ENCODE data around the gene ZFP69B. TPM values are rescaled to one million over a fixed set of nuclear protein-coding genes. Genes with fewer than 3 reads are reported as not detected.

Gene ZFP69B
- total and polyA plus RNA-seq, 2 of the 8 experiments (the other 6 are each of a cell fraction or from before 2014, with no cell fraction given) = 1.7 to 8.2 TPM

DNA sequence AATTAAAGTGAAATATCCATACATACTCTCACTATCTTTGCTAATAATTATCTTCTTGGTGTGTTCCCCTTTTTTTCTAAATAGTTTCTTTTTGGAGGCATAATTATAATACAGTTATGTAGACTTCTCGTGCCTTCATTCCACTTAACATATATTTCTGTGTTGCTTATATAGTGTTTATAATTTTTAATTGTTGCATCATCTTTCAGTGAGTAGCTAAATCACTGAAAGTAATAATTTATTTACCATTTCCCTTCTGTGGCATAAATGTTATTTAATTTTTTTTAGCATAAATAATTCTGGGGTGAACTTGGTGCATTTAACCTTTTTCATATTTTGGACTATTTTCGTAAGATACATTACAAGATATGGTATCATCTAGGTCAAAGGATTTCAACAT, 38.4 kb upstream of the ZFP69B start (continued):
- TF ChIP-seq, protein P1, sequence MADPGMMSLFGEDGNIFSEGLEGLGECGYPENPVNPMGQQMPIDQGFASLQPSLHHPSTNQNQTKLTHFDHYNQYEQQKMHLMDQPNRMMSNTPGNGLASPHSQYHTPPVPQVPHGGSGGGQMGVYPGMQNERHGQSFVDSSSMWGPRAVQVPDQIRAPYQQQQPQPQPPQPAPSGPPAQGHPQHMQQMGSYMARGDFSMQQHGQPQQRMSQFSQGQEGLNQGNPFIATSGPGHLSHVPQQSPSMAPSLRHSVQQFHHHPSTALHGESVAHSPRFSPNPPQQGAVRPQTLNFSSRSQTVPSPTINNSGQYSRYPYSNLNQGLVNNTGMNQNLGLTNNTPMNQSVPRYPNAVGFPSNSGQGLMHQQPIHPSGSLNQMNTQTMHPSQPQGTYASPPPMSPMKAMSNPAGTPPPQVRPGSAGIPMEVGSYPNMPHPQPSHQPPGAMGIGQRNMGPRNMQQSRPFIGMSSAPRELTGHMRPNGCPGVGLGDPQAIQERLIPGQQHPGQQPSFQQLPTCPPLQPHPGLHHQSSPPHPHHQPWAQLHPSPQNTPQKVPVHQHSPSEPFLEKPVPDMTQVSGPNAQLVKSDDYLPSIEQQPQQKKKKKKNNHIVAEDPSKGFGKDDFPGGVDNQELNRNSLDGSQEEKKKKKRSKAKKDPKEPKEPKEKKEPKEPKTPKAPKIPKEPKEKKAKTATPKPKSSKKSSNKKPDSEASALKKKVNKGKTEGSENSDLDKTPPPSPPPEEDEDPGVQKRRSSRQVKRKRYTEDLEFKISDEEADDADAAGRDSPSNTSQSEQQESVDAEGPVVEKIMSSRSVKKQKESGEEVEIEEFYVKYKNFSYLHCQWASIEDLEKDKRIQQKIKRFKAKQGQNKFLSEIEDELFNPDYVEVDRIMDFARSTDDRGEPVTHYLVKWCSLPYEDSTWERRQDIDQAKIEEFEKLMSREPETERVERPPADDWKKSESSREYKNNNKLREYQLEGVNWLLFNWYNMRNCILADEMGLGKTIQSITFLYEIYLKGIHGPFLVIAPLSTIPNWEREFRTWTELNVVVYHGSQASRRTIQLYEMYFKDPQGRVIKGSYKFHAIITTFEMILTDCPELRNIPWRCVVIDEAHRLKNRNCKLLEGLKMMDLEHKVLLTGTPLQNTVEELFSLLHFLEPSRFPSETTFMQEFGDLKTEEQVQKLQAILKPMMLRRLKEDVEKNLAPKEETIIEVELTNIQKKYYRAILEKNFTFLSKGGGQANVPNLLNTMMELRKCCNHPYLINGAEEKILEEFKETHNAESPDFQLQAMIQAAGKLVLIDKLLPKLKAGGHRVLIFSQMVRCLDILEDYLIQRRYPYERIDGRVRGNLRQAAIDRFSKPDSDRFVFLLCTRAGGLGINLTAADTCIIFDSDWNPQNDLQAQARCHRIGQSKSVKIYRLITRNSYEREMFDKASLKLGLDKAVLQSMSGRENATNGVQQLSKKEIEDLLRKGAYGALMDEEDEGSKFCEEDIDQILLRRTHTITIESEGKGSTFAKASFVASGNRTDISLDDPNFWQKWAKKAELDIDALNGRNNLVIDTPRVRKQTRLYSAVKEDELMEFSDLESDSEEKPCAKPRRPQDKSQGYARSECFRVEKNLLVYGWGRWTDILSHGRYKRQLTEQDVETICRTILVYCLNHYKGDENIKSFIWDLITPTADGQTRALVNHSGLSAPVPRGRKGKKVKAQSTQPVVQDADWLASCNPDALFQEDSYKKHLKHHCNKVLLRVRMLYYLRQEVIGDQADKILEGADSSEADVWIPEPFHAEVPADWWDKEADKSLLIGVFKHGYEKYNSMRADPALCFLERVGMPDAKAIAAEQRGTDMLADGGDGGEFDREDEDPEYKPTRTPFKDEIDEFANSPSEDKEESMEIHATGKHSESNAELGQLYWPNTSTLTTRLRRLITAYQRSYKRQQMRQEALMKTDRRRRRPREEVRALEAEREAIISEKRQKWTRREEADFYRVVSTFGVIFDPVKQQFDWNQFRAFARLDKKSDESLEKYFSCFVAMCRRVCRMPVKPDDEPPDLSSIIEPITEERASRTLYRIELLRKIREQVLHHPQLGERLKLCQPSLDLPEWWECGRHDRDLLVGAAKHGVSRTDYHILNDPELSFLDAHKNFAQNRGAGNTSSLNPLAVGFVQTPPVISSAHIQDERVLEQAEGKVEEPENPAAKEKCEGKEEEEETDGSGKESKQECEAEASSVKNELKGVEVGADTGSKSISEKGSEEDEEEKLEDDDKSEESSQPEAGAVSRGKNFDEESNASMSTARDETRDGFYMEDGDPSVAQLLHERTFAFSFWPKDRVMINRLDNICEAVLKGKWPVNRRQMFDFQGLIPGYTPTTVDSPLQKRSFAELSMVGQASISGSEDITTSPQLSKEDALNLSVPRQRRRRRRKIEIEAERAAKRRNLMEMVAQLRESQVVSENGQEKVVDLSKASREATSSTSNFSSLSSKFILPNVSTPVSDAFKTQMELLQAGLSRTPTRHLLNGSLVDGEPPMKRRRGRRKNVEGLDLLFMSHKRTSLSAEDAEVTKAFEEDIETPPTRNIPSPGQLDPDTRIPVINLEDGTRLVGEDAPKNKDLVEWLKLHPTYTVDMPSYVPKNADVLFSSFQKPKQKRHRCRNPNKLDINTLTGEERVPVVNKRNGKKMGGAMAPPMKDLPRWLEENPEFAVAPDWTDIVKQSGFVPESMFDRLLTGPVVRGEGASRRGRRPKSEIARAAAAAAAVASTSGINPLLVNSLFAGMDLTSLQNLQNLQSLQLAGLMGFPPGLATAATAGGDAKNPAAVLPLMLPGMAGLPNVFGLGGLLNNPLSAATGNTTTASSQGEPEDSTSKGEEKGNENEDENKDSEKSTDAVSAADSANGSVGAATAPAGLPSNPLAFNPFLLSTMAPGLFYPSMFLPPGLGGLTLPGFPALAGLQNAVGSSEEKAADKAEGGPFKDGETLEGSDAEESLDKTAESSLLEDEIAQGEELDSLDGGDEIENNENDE (IDR thresholded peaks at IDR 0.05; ENCODE audit: insufficient replicate concordance, low read length) = no peak
- TF ChIP-seq KDM5A (IDR thresholded peaks at IDR 0.05; ENCODE audit: low read length) (no peak), MAFK (IDR thresholded peaks at IDR 0.05; ENCODE audit: low read depth, low read length) (no peak), SIX5 (IDR thresholded peaks at IDR 0.05; ENCODE audit: low read depth, low read length) (no peak), POLR2AphosphoS5 (IDR thresholded peaks at IDR 0.05; ENCODE audit: low read depth, low read length) (no peak), CBX5 (IDR thresholded peaks at IDR 0.05; ENCODE audit: low read depth, low read length) (no peak), GTF2F1 (IDR thresholded peaks at IDR 0.05; ENCODE audit: borderline replicate concordance, low read depth, low read length) (no peak), ZNF274 (IDR thresholded peaks at IDR 0.05; ENCODE audit: borderline replicate concordance, extremely low read depth, low read length) (no peak)
- TF ChIP-seq, protein P2, sequence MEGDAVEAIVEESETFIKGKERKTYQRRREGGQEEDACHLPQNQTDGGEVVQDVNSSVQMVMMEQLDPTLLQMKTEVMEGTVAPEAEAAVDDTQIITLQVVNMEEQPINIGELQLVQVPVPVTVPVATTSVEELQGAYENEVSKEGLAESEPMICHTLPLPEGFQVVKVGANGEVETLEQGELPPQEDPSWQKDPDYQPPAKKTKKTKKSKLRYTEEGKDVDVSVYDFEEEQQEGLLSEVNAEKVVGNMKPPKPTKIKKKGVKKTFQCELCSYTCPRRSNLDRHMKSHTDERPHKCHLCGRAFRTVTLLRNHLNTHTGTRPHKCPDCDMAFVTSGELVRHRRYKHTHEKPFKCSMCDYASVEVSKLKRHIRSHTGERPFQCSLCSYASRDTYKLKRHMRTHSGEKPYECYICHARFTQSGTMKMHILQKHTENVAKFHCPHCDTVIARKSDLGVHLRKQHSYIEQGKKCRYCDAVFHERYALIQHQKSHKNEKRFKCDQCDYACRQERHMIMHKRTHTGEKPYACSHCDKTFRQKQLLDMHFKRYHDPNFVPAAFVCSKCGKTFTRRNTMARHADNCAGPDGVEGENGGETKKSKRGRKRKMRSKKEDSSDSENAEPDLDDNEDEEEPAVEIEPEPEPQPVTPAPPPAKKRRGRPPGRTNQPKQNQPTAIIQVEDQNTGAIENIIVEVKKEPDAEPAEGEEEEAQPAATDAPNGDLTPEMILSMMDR (IDR thresholded peaks at IDR 0.05; ENCODE audit: control extremely low read depth in 1 of 3, insufficient read depth in 1 of 3, low read depth in 1 of 3, low read length in 3 of 3) = no peak
